ENCODE results near the gene SUPT5H. TPM values are rescaled to one million over a fixed set of nuclear protein-coding genes. Genes with fewer than 3 reads are reported as not detected.

SUPT5H gene
- total and polyA plus RNA-seq, 10 of the 15 experiments (the other 5 are each of a cell fraction or from before 2014, with no cell fraction given) = 27.2 to 194 (median 83.6) TPM

DNA sequence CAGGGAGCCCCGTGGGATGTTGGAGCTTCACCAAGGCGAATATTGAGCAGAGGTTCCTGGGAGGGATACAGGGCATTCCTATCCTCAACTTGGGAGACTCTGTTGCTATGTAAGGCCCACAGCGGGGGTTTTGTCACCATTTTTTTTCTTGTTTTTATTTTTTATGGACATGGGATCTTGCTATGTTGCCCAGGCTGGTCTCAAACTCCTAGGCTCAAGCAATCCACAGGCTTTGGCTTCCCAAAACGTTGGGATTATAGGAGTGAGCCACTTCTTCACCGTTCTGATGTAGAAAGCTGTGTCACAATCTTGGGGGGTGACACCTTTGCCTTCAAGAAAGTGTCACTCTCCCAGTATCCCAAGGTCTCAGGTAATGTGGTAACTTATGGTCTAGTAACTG, 56.0 kb downstream of the SUPT5H start:
- POLR2A ChIA-PET = no interaction called here
- Histone ChIP-seq H3K9me3 (replicated peaks; ENCODE audit: control insufficient read depth, insufficient read depth, low read length) (no peaks in the 10 kb centered on the region; the same call in 2 of the 3 replicates), H4K20me1 (ENCODE audit: control insufficient read depth, insufficient read depth) (no peaks in the 10 kb centered on the region), H3K4me2 (ENCODE audit: control insufficient read depth, insufficient read depth) (no peak overlapping the region), H3K27ac (ENCODE audit: control insufficient read depth, insufficient read depth) (no peak overlapping the region), H3K9ac (ENCODE audit: control insufficient read depth, insufficient read depth, low read length) (no peak overlapping the region), H2AFZ (ENCODE audit: control insufficient read depth, low read depth, low read length) (no peak overlapping the region), H3K36me3 (ENCODE audit: control insufficient read depth in 2 of 2, insufficient read depth in 2 of 2, low read length in 1 of 2) (no peaks in the 10 kb centered on the region), H3K27me3 (replicated peaks in 1 of 2; ENCODE audit: control insufficient read depth in 2 of 2, insufficient read depth in 2 of 2, low read length in 1 of 2) (peaks cover 0 to 19% of the 10 kb centered on the region in 2 experiments; a peak in 3 of 4 replicates), H3K4me1 (ENCODE audit: control insufficient read depth, insufficient read depth, low read length) (peaks cover 10% of the 10 kb centered on the region), H3K79me2 (ENCODE audit: control insufficient read depth, insufficient read depth, low read length) (no peaks in the 10 kb centered on the region), H3K4me3 (no peak overlapping the region)
- no peak for DNase-seq (ENCODE audit: low read depth, low spot score)
- in situ Hi-C loops (cut with MboI) = no loop called here
- intact Hi-C loops (cut with micrococcal nuclease; ENCODE audit: unreplicated experiment) = no loop called here
- RAD21 ChIA-PET (ENCODE audit: unreplicated experiment) = no interaction called here
- CTCF ChIA-PET = interaction anchor here (0.7 to 1.9 kb wide), 4 partner anchors 27 to 320 kb away, joined by 3 to 12 read pairs (median 4); partner anchors contain the start of gene PLEKHG2
- WGBS (ENCODE audit: insufficient coverage, insufficient replicate concordance, low lambda C conversion rate, missing lambda C conversion rate) = 49% methylated on average over 5 of the region's 5 CpGs
- FAIRE-seq = no peak
- no TSS peak for BruUV-seq (replicated peaks)
- SMC1A ChIA-PET (ENCODE audit: uncharacterized antibody, unreplicated experiment) = interaction anchor here (1.2 to 1.3 kb wide), 3 partner anchors 12 to 67 kb away, joined by 3 to 5 read pairs (median 4); no protein-coding TSS in a partner anchor
- no peak for ATAC-seq
- TF ChIP-seq ZNF622 (IDR thresholded peaks at IDR 0.05) (no peak), YY1 (IDR thresholded peaks at IDR 0.05; ENCODE audit: low read depth, low read length) (no peak), BHLHE40 (IDR thresholded peaks at IDR 0.05; ENCODE audit: borderline replicate concordance in 1 of 2, low read depth in 2 of 2, low read length in 1 of 2) (no peak), HDAC6 (IDR thresholded peaks at IDR 0.05; ENCODE audit: unreplicated experiment) (no peak), KLF5 (IDR thresholded peaks at IDR 0.05; ENCODE audit: partially characterized antibody) (no peak)
- TF ChIP-seq, protein P1, sequence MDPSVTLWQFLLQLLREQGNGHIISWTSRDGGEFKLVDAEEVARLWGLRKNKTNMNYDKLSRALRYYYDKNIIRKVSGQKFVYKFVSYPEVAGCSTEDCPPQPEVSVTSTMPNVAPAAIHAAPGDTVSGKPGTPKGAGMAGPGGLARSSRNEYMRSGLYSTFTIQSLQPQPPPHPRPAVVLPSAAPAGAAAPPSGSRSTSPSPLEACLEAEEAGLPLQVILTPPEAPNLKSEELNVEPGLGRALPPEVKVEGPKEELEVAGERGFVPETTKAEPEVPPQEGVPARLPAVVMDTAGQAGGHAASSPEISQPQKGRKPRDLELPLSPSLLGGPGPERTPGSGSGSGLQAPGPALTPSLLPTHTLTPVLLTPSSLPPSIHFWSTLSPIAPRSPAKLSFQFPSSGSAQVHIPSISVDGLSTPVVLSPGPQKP (IDR thresholded peaks at IDR 0.05; ENCODE audit: low read depth, low read length) = no peak
- TF ChIP-seq, protein P2, sequence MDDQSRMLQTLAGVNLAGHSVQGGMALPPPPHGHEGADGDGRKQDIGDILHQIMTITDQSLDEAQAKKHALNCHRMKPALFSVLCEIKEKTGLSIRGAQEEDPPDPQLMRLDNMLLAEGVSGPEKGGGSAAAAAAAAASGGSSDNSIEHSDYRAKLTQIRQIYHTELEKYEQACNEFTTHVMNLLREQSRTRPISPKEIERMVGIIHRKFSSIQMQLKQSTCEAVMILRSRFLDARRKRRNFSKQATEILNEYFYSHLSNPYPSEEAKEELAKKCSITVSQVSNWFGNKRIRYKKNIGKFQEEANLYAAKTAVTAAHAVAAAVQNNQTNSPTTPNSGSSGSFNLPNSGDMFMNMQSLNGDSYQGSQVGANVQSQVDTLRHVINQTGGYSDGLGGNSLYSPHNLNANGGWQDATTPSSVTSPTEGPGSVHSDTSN (IDR thresholded peaks at IDR 0.05; ENCODE audit: insufficient replicate concordance, low read depth, low read length) = no peak
- TF ChIP-seq, protein P3, sequence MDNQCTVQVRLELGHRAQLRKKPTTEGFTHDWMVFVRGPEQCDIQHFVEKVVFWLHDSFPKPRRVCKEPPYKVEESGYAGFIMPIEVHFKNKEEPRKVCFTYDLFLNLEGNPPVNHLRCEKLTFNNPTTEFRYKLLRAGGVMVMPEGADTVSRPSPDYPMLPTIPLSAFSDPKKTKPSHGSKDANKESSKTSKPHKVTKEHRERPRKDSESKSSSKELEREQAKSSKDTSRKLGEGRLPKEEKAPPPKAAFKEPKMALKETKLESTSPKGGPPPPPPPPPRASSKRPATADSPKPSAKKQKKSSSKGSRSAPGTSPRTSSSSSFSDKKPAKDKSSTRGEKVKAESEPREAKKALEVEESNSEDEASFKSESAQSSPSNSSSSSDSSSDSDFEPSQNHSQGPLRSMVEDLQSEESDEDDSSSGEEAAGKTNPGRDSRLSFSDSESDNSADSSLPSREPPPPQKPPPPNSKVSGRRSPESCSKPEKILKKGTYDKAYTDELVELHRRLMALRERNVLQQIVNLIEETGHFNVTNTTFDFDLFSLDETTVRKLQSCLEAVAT (IDR thresholded peaks at IDR 0.05) = no peak
- TF ChIP-seq, protein P4, sequence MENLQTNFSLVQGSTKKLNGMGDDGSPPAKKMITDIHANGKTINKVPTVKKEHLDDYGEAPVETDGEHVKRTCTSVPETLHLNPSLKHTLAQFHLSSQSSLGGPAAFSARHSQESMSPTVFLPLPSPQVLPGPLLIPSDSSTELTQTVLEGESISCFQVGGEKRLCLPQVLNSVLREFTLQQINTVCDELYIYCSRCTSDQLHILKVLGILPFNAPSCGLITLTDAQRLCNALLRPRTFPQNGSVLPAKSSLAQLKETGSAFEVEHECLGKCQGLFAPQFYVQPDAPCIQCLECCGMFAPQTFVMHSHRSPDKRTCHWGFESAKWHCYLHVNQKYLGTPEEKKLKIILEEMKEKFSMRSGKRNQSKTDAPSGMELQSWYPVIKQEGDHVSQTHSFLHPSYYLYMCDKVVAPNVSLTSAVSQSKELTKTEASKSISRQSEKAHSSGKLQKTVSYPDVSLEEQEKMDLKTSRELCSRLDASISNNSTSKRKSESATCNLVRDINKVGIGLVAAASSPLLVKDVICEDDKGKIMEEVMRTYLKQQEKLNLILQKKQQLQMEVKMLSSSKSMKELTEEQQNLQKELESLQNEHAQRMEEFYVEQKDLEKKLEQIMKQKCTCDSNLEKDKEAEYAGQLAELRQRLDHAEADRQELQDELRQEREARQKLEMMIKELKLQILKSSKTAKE (IDR thresholded peaks at IDR 0.05; ENCODE audit: low read depth, poor library complexity, severe bottlenecking) = no peak
- TF ChIP-seq, protein P5, sequence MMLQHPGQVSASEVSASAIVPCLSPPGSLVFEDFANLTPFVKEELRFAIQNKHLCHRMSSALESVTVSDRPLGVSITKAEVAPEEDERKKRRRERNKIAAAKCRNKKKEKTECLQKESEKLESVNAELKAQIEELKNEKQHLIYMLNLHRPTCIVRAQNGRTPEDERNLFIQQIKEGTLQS (IDR thresholded peaks at IDR 0.05; ENCODE audit: borderline replicate concordance, extremely low read depth, low read depth, low read length) = no peak
- TF ChIP-seq, protein P6, sequence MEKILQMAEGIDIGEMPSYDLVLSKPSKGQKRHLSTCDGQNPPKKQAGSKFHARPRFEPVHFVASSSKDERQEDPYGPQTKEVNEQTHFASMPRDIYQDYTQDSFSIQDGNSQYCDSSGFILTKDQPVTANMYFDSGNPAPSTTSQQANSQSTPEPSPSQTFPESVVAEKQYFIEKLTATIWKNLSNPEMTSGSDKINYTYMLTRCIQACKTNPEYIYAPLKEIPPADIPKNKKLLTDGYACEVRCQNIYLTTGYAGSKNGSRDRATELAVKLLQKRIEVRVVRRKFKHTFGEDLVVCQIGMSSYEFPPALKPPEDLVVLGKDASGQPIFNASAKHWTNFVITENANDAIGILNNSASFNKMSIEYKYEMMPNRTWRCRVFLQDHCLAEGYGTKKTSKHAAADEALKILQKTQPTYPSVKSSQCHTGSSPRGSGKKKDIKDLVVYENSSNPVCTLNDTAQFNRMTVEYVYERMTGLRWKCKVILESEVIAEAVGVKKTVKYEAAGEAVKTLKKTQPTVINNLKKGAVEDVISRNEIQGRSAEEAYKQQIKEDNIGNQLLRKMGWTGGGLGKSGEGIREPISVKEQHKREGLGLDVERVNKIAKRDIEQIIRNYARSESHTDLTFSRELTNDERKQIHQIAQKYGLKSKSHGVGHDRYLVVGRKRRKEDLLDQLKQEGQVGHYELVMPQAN (conservative IDR thresholded peaks at IDR 0.05) = no peak
- TF ChIP-seq, protein P7, sequence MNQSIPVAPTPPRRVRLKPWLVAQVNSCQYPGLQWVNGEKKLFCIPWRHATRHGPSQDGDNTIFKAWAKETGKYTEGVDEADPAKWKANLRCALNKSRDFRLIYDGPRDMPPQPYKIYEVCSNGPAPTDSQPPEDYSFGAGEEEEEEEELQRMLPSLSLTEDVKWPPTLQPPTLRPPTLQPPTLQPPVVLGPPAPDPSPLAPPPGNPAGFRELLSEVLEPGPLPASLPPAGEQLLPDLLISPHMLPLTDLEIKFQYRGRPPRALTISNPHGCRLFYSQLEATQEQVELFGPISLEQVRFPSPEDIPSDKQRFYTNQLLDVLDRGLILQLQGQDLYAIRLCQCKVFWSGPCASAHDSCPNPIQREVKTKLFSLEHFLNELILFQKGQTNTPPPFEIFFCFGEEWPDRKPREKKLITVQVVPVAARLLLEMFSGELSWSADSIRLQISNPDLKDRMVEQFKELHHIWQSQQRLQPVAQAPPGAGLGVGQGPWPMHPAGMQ (IDR thresholded peaks at IDR 0.05; ENCODE audit: borderline replicate concordance) = no peak

Measured in GM12878 (cell line).